Sigmoid colon (tissue), 7 donors: Measurements from ENCODE around the gene EFNA5. TPM values are rescaled to one million over a fixed set of nuclear protein-coding genes. Genes with fewer than 3 reads are reported as not detected.

Experiments
- DNase-seq: peaks from one replicate; pipeline ENCODE4 v3.0.0-alpha.2; 2019
- H3K27ac ChIP-seq, 4 donors: fragments of 200-600 bp; sonication (generic); one replicate each; pipeline ENCODE4 v1.5.1; 2016 to 2019; ENCODE audit warnings: mild to moderate bottlenecking in 1 of 4
- H3K27me3 ChIP-seq, 3 donors: fragments of 200-600 bp; sonication (generic); one replicate each; pipeline ENCODE4 v1.5.1; 2019; ENCODE audit warnings: mild to moderate bottlenecking in 1 of 3
- H3K36me3 ChIP-seq, 4 donors: fragments of 200-600 bp; sonication (generic); one replicate each; pipeline ENCODE4 v1.5.1; 2016 to 2019
- H3K4me1 ChIP-seq, 4 donors: fragments of 200-600 bp; sonication (generic); one replicate each; pipeline ENCODE4 v1.5.1; 2017 to 2019
- H3K4me3 ChIP-seq, 4 donors: fragments of 200-600 bp; sonication (generic); one replicate each; pipeline ENCODE4 v1.5.1; 2017 to 2019; ENCODE audit warnings: mild to moderate bottlenecking in 2 of 4, moderate library complexity in 1 of 4
- H3K9me3 ChIP-seq, 4 donors: fragments of 200-600 bp in 3 of 4; sonication (generic) in 3 of 4; one replicate each; pipeline versions ENCODE4 v1.5.1 to v1.6.1; 2013 to 2019
- EP300 ChIP-seq, 4 donors: sonication (generic); formaldehyde crosslinking; IDR thresholded peaks; one replicate each; pipeline ENCODE4 v1.6.1; 2017; ENCODE audit warnings: antibody characterized with exemption in 4 of 4
- POLR2A ChIP-seq, 2 donors: fragments of 450-650 bp; IDR thresholded peaks; one replicate each; pipeline ENCODE4 v1.6.1; 2016; ENCODE audit warnings: antibody characterized with exemption in 2 of 2, mild to moderate bottlenecking in 2 of 2, moderate library complexity in 2 of 2
- POLR2AphosphoS5 ChIP-seq, 4 donors: sonication (generic); formaldehyde crosslinking; IDR thresholded peaks; one replicate each; pipeline ENCODE4 v1.6.1; 2017; ENCODE audit warnings: antibody characterized with exemption in 4 of 4
- WGBS, 2 donors: extraction: QIAGEN DNeasy Blood & Tissue Kit; methylation state at CpG; one replicate each; pipeline ENCODE4 v1.1.7; 2013; 5-methylcytosine and 5-hydroxymethylcytosine counted together
- intact Hi-C: fragments of 100-400 bp; cut with DNase I; formaldehyde crosslinking; loops from one replicate; pipeline ENCODE4 v1.15.1; 2023
- polyA plus RNA-seq, 3 donors: library from polyadenylated mRNA; stranded (reverse); fragments of 200-250 nt; gene quantifications; one replicate each; pipeline ENCODE4 v1.2.3, GENCODE V29; 2013
- total RNA-seq, 4 donors: library from RNA; depleted of rRNA; stranded (reverse); fragments of >200 nt; gene quantifications; one replicate each; pipeline ENCODE4 v1.1.0, GENCODE V29; 2016
- TF ChIP-seq, protein P1 (sequence below), 4 experiments: fragments of 450-650 bp in 3 of 4; fragments of 200-600 bp in 1 of 4; IDR thresholded peaks; one replicate each; pipeline ENCODE4 v1.5.1; 2016 to 2019; ENCODE audit warnings: antibody characterized with exemption in 4 of 4, mild to moderate bottlenecking in 3 of 4, moderate library complexity in 2 of 4
- donor health status: healthy with polysubstance abuse.
- donor health status: Bipolar disorder and iron deficiency.
- donor health status: healthy.

EFNA5 gene
- total and polyA plus RNA-seq, 7 donors, result 0.60 to 10.8 (median 6.8) TPM

DNA sequence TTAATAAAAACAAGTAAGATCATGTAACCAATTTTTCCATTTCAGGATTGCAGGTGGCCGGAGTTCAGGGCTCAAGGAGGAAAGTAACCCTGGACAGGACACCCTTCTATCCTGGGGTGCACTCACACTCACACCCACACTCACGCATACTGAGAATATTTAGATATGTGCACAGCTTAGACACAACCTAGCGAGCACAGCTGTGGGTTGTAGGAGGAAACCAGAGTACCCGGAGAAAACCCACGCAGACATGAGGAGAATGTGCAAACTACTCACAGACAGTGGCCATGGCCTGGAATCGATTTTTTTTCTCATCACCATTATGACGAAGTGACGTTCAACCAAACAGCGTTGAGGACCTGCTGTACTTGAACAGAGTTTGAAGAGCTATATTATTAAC, 4.5 kb upstream of the EFNA5 start:
- H3K4me3 ChIP-seq, result no peak overlapping the region
- TF ChIP-seq POLR2AphosphoS5 (IDR thresholded peaks at IDR 0.05) (no peak), POLR2A (IDR thresholded peaks at IDR 0.05) (no peak), EP300 (IDR thresholded peaks at IDR 0.05) (no peak)
- TF ChIP-seq, protein P1, sequence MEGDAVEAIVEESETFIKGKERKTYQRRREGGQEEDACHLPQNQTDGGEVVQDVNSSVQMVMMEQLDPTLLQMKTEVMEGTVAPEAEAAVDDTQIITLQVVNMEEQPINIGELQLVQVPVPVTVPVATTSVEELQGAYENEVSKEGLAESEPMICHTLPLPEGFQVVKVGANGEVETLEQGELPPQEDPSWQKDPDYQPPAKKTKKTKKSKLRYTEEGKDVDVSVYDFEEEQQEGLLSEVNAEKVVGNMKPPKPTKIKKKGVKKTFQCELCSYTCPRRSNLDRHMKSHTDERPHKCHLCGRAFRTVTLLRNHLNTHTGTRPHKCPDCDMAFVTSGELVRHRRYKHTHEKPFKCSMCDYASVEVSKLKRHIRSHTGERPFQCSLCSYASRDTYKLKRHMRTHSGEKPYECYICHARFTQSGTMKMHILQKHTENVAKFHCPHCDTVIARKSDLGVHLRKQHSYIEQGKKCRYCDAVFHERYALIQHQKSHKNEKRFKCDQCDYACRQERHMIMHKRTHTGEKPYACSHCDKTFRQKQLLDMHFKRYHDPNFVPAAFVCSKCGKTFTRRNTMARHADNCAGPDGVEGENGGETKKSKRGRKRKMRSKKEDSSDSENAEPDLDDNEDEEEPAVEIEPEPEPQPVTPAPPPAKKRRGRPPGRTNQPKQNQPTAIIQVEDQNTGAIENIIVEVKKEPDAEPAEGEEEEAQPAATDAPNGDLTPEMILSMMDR (IDR thresholded peaks at IDR 0.05), result no peak
- H3K36me3 ChIP-seq, result no peaks in the 10 kb centered on the region
- intact Hi-C loops, result no loop called here
- no peaks in the 10 kb centered on the region for H3K9me3 ChIP-seq
- no peak for DNase-seq
- no peak overlapping the region for H3K27ac ChIP-seq
- H3K27me3 ChIP-seq, result peaks cover 0 to 10% (median 0%) of the 10 kb centered on the region in 3 donors
- 83 to 89% methylated on average over 9 of the region's 9 CpGs for whole genome bisulfite sequencing, 2 donors
- H3K4me1 ChIP-seq, result peaks cover 0 to 26% (median 14%) of the 10 kb centered on the region in 4 donors

DNA sequence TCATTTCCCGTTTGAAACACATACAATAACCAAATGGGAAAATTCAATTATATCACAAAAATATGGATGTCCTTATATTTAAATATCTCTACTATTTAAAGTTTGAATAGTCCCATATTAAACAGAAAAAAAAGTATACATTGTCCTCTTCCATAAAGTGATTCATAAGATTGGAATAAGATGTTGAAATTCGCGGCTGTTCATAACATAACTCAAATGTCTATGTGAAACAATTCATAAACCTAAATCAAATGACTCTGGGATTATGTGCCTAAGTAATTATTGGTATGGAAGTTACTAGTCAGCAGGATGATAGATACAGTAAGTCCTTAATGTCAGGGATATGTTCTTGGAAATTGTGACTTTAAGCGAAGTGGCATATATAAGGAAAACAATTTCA, 3.9 kb upstream of the EFNA5 start:
- Histone ChIP-seq H3K36me3 (no peaks in the 10 kb centered on the region), H3K27me3 (peaks cover 0 to 16% (median 0%) of the 10 kb centered on the region in 3 donors), H3K9me3 (no peaks in the 10 kb centered on the region), H3K4me3 (no peak overlapping the region), H3K4me1 (peaks cover 0 to 30% (median 19%) of the 10 kb centered on the region in 4 donors), H3K27ac (no peak overlapping the region)
- TF ChIP-seq EP300 (IDR thresholded peaks at IDR 0.05), result no peak
- TF ChIP-seq, protein P1 (IDR thresholded peaks at IDR 0.05), result no peak
- no peak for TF ChIP-seq POLR2AphosphoS5 (IDR thresholded peaks at IDR 0.05)
- TF ChIP-seq POLR2A (IDR thresholded peaks at IDR 0.05), result no peak
- 75 to 86% methylated on average over 4 of the region's 4 CpGs for WGBS, 2 donors
- intact Hi-C loops, result loop anchor here (5.0 kb wide), 2 partner anchors 102 to 312 kb away; no protein-coding TSS in a partner anchor
- DNase-seq, result no peak

DNA sequence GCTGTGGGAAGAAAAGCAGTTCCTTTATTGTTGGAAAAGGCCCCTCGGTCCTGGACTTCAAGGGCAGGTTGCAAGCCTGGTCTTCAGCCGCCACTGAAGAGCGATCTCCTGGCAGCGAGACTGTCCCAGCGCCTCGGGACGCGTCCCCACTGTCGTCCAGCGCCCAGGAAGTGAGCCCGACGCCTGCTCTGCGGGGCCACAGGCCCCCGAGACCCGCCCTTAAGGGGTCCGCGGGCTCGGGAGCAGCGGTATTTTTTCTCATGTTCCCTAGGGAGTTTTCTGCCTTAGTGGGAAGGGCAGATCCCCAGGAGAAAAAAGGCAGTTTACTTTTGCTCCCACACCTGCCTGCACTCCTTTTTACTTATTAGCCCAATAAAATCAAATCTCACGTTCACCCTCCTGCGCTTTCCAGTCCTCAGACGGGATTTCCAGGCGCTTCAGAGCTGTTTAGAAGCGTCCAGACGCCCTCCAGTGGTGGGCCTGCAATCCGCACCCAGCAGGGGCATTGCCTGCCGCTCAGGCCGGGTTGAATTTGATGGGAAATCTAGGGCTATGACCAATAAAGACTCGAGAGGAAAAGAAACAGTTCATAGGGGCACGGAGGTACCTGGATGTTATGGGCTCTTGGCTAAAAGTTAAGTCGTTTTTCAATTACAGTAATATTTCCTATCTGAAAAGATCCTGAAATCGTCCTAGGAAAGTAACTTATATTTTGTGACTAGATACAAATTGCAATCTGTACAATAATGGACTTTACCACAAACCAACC, 2.8 kb upstream of the EFNA5 start:
- peaks cover 0 to 23% (median 0%) of the 10 kb centered on the region in 3 donors for H3K27me3 ChIP-seq
- 1 to 2% methylated on average over 32 of the region's 32 CpGs for WGBS, 2 donors
- peaks cover 0 to 30% (median 23%) of the 10 kb centered on the region in 4 donors for H3K4me1 ChIP-seq
- intact Hi-C loops, result loop anchor here (5.0 kb wide), 2 partner anchors 101 to 311 kb away; no protein-coding TSS in a partner anchor
- H3K9me3 ChIP-seq, result no peaks in the 10 kb centered on the region
- H3K4me3 ChIP-seq, result peak overlapping the region; percentile 47 to 68 (median 66)
- no peaks in the 10 kb centered on the region for H3K36me3 ChIP-seq
- no peak for TF ChIP-seq POLR2AphosphoS5 (IDR thresholded peaks at IDR 0.05)
- TF ChIP-seq, protein P1 (IDR thresholded peaks at IDR 0.05), result peak; percentile 84 to 95 (median 92)
- H3K27ac ChIP-seq, result peak overlapping the region; percentile 59 to 79 (median 74)
- peak; percentile 92 for DNase-seq

DNA sequence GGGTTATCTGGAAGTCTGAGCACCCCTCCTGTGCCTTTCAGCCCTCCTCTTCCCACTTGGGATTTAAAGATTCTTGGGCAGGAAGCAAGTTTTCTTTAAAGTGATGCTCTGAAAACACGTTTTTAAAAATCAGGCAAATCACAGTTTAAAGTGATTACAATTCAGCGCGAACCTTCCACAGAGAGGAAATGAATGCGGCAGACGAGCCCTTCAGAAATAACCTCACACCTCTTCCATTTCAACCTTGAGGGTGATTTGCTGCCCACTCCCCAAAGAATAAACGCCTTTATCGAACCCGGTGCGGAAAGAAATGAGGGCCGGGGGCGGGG, 2.3 kb upstream of the EFNA5 start:
- intact Hi-C loops, result loop anchor here (5.0 kb wide), 2 partner anchors 101 to 311 kb away; no protein-coding TSS in a partner anchor
- H3K4me3 ChIP-seq, result peak overlapping the region; percentile 47 to 68 (median 66)
- peaks cover 0 to 23% (median 0%) of the 10 kb centered on the region in 3 donors for H3K27me3 ChIP-seq
- H3K36me3 ChIP-seq, result no peaks in the 10 kb centered on the region
- no peak for DNase-seq
- 0 to 1% methylated on average over 11 of the region's 11 CpGs for WGBS, 2 donors
- H3K27ac ChIP-seq, result peak overlapping the region; percentile 59 to 79 (median 74)
- peaks cover 0 to 30% (median 23%) of the 10 kb centered on the region in 4 donors for H3K4me1 ChIP-seq
- no peaks in the 10 kb centered on the region for H3K9me3 ChIP-seq
- TF ChIP-seq POLR2AphosphoS5 (IDR thresholded peaks at IDR 0.05) (no peak), EP300 (IDR thresholded peaks at IDR 0.05) (no peak), POLR2A (IDR thresholded peaks at IDR 0.05) (no peak)
- TF ChIP-seq, protein P1 (IDR thresholded peaks at IDR 0.05), result no peak
